Muscle layer of colon (tissue), 2 donors: ENCODE results near the gene RAB15.

Source experiments
- H3K27ac ChIP-seq: one replicate; pipeline ENCODE4 v1.7.0; 2013; ENCODE audit warnings: low read depth, mild to moderate bottlenecking, low read length, moderate library complexity
- H3K27me3 ChIP-seq, 2 donors: one replicate each; pipeline ENCODE4 v1.7.0; 2013; ENCODE audit warnings: low read length in 2 of 2, mild to moderate bottlenecking in 2 of 2; ENCODE audit not compliant: insufficient read depth in 2 of 2, control insufficient read depth in 1 of 2
- H3K36me3 ChIP-seq: one replicate; pipeline ENCODE4 v1.7.0; 2013; ENCODE audit warnings: mild to moderate bottlenecking, low read length; ENCODE audit not compliant: insufficient read depth
- H3K4me1 ChIP-seq: one replicate; pipeline ENCODE4 v1.7.0; 2013; ENCODE audit warnings: mild to moderate bottlenecking, low read length; ENCODE audit not compliant: insufficient read depth
- H3K4me3 ChIP-seq, 2 donors: one replicate each; pipeline ENCODE4 v1.7.0; 2013; ENCODE audit warnings: low read length in 2 of 2, low read depth in 1 of 2, mild to moderate bottlenecking in 1 of 2, moderate library complexity in 1 of 2
- H3K9ac ChIP-seq: one replicate; pipeline ENCODE4 v1.7.0; 2013; ENCODE audit warnings: low read length
- H3K9me3 ChIP-seq: one replicate; pipeline ENCODE4 v1.7.0; 2013; ENCODE audit warnings: mild to moderate bottlenecking, low read length
- donor health status: abdominal sarcoma.
- donor health status: Adenocarcinoma of cecum.

The RAB15 gene

DNA sequence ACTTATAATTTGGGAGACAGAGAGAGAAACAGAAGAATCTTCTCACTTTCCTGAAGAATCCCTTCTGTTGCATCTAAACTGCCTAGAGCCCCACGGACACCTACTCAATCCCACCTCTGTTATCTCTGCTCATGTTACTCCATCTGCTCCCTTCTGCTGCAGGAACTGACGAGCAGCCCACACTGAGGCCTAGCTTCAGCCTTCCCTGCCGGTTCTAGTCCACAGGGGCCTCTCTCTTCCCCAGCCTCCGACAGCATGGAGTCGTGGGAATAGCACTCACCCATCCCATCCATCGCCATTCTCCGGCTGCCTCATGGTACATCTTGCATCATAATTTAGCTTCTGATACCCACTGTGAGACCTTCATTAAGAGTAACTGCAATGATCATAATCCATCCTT lies 4.0 kb downstream of the RAB15 start:
- no peak overlapping the region for H3K4me3 ChIP-seq
- no peak overlapping the region for H3K27ac ChIP-seq
- H3K4me1 ChIP-seq, result peaks cover 12% of the 10 kb centered on the region
- no peaks in the 10 kb centered on the region for H3K9me3 ChIP-seq
- H3K27me3 ChIP-seq, result peaks cover 0 to 12% of the 10 kb centered on the region in 2 donors
- no peaks in the 10 kb centered on the region for H3K36me3 ChIP-seq
- no peak overlapping the region for H3K9ac ChIP-seq

DNA sequence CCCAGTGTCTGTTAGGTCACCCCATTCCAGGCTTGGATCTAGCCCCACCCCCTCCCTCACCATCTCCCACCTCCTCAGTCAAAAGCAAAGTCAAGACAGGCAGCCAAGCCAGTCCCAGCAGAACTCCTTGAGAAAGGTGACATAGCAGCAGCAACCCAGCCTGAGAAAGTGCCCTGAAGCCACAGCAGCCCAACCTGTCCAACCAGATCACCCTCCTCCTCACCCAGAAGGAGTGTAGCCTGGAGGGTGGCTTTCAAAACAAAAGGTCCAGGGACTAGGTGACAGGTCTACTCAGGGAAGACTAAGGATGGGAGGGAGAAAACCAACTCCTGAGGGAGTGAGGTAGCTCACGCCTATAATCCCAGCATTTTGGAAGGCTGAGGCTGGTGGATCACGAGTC lies 5.2 kb downstream of the RAB15 start:
- Histone ChIP-seq H3K9ac (no peak overlapping the region), H3K9me3 (no peaks in the 10 kb centered on the region), H3K4me1 (peaks cover 7% of the 10 kb centered on the region), H3K36me3 (no peaks in the 10 kb centered on the region), H3K4me3 (no peak overlapping the region), H3K27ac (no peak overlapping the region), H3K27me3 (peaks cover 0 to 12% of the 10 kb centered on the region in 2 donors)

DNA sequence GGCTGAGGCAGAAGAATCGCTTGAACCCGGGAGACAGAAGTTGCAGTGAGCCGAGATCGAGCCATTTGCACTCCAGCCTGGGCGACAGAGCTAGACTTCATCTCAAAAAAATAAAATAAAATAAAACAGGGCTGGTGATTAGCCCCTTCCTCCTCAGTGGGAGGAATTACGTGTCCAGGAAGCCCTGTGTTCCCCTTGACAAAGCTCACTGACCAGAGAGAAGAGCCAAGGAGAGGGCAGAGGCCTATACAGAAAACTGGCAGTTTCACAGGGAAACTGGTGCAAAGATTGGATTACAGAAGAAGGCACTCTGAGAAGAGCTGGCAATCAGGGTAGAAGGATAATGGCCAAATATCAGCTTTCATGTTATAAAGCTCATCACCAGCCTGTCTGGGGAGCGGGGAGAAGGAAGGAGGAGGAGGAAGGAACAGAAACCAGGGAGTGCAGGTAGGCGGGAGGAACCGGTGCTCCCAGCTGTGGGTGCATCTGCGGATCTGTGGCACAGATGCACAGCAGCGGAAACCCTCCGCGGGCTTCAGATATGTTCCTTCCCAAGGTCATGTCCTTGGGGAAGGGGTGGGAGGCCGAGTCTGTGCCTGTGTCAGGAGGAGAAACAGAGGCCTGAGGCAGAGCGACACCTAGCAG lies 6.7 kb downstream of the RAB15 start:
- no peak overlapping the region for H3K9ac ChIP-seq
- no peak overlapping the region for H3K27ac ChIP-seq
- H3K27me3 ChIP-seq, result no peaks in the 10 kb centered on the region
- H3K36me3 ChIP-seq, result no peaks in the 10 kb centered on the region
- no peaks in the 10 kb centered on the region for H3K4me1 ChIP-seq
- H3K4me3 ChIP-seq, result no peak overlapping the region
- no peaks in the 10 kb centered on the region for H3K9me3 ChIP-seq

DNA sequence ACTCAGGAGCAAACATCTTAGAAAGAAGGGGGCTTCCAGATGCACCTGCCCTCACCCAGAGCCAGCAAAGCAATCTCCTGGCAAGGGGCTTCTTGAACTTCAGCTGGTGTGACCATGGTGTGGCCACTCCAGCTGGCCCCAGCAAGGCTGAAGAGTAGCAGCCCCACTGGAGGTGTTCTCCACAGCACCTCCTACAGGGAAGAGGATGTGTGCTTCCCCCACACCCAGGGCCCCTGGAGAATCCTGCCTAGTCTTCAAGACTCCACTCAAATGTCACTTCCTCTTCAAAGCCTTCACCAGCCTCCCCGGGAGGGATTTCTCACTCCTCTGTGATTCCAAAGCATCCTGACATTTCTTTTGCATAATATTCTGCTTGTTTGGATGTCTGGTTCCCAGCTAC lies 8.5 kb downstream of the RAB15 start:
- Histone ChIP-seq H3K27ac (no peak overlapping the region), H3K9ac (no peak overlapping the region), H3K9me3 (no peaks in the 10 kb centered on the region), H3K27me3 (no peaks in the 10 kb centered on the region), H3K36me3 (no peaks in the 10 kb centered on the region), H3K4me1 (no peaks in the 10 kb centered on the region), H3K4me3 (no peak overlapping the region)

DNA sequence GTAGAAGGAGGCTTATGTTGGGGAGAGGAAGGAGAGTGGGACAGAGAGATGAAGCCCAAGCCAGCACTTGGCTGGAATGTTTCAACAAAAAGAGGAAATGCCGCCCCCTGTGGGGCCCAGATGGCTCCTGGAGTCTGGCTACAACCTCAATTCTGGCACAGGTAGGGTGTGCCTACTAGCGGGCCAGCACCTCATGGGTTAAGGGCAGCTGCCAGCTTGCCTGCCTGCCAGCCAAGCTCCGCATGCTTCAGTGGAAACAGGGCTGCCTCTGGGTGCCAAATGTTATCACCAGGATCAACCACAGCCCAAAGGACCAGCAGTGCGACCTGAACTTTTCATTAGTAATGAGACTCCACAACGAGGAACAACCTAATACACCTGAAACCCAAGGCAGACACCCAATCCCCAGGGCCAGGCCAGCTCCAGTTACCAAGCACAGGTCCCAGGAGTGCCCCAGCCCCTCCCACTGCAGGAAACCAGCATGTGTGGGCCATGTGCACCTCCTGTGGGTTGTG lies 11.3 kb downstream of the RAB15 start:
- Histone ChIP-seq H3K9me3 (no peaks in the 10 kb centered on the region), H3K4me3 (no peak overlapping the region), H3K36me3 (no peaks in the 10 kb centered on the region), H3K27ac (no peak overlapping the region), H3K27me3 (no peaks in the 10 kb centered on the region), H3K9ac (no peak overlapping the region), H3K4me1 (no peaks in the 10 kb centered on the region)

DNA sequence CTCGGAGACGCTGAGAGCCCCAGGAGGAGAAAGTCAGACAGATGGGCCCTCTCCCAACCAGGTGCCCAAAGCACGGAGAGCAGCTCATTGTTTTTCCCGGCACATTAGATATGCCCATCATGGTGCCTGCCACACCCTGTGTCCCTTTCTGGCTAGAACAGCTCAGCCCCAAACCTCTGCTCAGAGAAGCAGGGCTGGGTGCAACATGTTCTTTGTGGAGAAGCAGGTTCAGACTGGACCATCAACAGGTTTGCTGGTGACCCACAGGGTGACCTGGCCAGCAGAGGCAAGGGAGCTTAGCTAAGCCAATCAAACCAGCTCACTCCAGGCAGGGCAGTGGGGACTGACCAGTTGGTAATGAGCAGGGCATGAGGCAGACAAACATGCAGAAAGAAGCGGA lies 13.4 kb downstream of the RAB15 start:
- H3K36me3 ChIP-seq, result no peaks in the 10 kb centered on the region
- H3K9me3 ChIP-seq, result no peaks in the 10 kb centered on the region
- H3K4me1 ChIP-seq, result no peaks in the 10 kb centered on the region
- no peak overlapping the region for H3K9ac ChIP-seq
- H3K4me3 ChIP-seq, result no peak overlapping the region
- H3K27me3 ChIP-seq, result no peaks in the 10 kb centered on the region
- H3K27ac ChIP-seq, result no peak overlapping the region

DNA sequence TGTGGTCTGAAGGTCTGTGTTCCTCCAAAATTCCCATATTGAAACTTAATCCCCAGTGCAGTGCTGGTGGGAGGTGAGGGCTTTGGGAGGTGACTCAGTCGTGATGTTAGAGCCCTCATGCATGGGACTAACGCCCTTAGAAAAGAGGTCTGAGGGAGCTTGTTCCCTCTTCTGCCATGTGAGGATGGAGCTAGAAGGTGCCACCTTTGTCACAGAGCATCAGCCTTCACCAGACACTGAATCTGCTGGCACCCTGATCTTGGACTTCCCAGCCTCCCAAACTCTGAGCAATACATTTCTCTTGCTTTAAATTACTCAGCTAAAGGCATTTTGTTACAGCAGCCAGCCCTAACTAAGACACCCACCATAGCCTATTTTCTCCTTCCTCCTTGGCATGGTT lies 13.9 kb downstream of the RAB15 start:
- Histone ChIP-seq H3K36me3 (no peaks in the 10 kb centered on the region), H3K27ac (no peak overlapping the region), H3K4me1 (no peaks in the 10 kb centered on the region)

DNA sequence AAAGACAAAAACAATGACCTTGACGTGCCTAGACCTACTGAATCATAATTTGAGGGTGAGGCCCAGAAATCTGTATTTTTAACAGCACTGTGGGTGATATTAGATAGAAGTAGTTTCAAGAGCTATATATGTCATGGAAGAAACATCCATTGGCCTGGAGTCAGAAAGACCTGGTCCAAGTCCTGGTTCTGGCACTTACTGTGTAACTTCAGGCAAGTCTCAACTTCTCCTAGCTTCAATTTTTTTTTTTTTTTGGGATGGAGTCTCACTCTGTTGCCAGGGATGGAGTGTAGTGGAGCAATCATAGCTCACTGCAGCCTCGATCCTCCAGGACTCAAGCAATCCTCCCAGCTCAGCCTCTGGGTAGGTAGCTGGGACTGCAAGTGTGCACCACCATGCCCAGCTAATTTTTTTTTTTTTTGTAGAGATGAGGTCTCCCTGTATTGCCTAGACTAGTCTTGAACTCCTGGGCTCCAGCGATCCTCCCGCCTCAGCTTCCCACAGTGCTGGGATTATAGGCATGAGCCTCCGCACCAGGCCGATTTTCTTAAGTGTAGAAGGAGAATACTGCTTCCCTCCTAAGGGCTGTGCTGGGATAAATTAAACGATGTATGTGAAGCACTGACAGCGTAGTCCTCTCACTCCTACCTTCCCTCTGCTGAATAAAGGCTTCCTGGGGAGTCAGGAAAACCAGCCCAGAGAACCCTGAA lies 15.3 kb downstream of the RAB15 start:
- Histone ChIP-seq H3K36me3 (no peaks in the 10 kb centered on the region), H3K9me3 (no peaks in the 10 kb centered on the region), H3K9ac (no peak overlapping the region), H3K27me3 (no peaks in the 10 kb centered on the region), H3K4me1 (no peaks in the 10 kb centered on the region), H3K27ac (no peak overlapping the region), H3K4me3 (no peak overlapping the region)

More for the DNA sequence above, 13.9 kb downstream of the RAB15 start:
- no peak overlapping the region for H3K4me3 ChIP-seq
- no peaks in the 10 kb centered on the region for H3K9me3 ChIP-seq
- H3K9ac ChIP-seq, result no peak overlapping the region
- no peaks in the 10 kb centered on the region for H3K27me3 ChIP-seq

DNA sequence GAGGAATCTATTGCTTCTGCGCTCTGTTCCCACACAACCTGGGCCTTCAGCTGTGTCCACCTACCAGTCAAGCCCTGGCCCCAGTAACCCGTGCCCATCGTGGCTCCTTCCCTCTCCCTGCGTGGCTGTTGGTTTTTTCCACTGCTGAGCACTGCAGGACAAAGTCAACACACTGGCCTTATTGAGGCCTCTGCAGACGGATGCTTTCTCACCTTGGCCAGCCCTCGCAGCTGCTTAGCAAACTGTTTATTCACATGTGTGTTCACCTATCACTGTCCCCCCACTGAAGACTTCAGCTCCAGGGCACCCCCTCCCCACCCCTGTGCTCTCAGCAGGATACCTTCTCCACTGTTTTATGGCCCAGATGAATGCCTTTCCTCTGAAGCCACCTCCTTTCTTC lies 16.8 kb downstream of the RAB15 start:
- no peaks in the 10 kb centered on the region for H3K36me3 ChIP-seq
- no peaks in the 10 kb centered on the region for H3K27me3 ChIP-seq
- no peak overlapping the region for H3K27ac ChIP-seq
- H3K9ac ChIP-seq, result no peak overlapping the region
- no peak overlapping the region for H3K4me3 ChIP-seq
- no peaks in the 10 kb centered on the region for H3K4me1 ChIP-seq
- H3K9me3 ChIP-seq, result no peaks in the 10 kb centered on the region

DNA sequence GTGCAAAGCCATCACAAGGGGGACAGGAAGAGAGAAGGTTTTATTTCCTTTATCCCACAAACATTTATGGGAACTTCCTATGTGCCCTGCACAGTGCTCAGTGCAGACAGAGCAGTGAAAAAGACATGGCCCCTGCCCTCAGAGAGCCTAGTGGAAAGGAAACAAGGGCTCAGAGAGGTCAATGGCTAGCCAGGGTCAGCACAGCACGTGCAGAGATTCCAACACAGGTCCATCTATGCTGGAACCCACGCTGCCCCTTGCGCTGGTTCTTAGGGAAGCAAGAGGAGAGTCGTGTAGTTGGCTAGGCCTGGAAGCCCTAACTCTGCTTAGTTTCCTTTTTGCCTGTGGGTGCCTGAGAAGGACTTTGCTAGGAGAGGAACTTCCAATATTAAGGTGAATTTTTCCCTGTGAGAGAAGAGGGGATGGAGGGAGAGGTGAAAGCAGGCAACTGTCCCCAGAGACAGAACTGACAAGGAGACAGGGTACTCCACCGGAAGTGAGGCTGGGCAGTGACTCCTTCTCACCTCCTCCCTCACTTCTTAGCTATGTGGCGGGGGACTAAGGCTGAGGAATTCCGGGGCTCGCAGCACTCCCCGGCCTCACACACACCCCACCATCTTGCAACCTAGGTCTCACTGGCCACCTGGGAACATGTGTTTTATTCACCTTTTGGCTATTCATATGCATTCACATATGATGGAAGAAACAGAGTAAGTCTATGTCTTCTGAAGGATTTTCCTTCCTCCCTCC lies 17.5 kb downstream of the RAB15 start:
- H3K4me1 ChIP-seq, result no peaks in the 10 kb centered on the region
- no peak overlapping the region for H3K4me3 ChIP-seq
- H3K27ac ChIP-seq, result no peak overlapping the region
- no peak overlapping the region for H3K9ac ChIP-seq
- H3K27me3 ChIP-seq, result no peaks in the 10 kb centered on the region
- no peaks in the 10 kb centered on the region for H3K9me3 ChIP-seq
- H3K36me3 ChIP-seq, result no peaks in the 10 kb centered on the region

DNA sequence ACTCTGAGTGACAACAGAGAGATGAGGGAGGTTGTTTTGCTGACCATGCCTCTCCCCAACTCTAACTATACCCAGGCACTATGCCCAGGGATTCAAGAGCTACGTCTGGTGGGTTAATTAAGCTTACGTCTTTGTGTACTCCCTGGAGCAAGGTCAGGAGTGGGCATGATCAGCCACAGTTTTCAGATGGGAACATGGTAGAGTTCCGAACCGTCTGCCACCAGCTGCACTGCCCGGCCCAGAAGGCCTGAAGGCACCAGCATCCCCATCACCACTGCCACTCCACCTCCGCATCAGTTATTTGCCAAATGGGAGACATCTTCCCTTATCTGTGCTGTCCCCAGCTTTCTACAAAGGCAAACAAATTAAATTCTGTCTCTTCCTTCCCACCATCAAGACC lies 18.5 kb downstream of the RAB15 start:
- no peak overlapping the region for H3K27ac ChIP-seq
- H3K9me3 ChIP-seq, result no peaks in the 10 kb centered on the region
- no peaks in the 10 kb centered on the region for H3K36me3 ChIP-seq
- H3K27me3 ChIP-seq, result no peaks in the 10 kb centered on the region
- no peak overlapping the region for H3K4me3 ChIP-seq
- H3K4me1 ChIP-seq, result no peaks in the 10 kb centered on the region
- H3K9ac ChIP-seq, result no peak overlapping the region
